ENCODE data around the gene FBXO48. TPM values are rescaled to one million over a fixed set of nuclear protein-coding genes. Genes with fewer than 3 reads are reported as not detected.
"Not testable (repeated sequence)": the region's sequence is repeated elsewhere in the genome, so short reads cannot be mapped to it uniquely, and the experiment has no call there.

Gene FBXO48
- total and polyA plus RNA-seq, 2 donors (not counting 1 experiment from before 2014, with no cell fraction given) = 0.33 to 0.65 TPM

DNA sequence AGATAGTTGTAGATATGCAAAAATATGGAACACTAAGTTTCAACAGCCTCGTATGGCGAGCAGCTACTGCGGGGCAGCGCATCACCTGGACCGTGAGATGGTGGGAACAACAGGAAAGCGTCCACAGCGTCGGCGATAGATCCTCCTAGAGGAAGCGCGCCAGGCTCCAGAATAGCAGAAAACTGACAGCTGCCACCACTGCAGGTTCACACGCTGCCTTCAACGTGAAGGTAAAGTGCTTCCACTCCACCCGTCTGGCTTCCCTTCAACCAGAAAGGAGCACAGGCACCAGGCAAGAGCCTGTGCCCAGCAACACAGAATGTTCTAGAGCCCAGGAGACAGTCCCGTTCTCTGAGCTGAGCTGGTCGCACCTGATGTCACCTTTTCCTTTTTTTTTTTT lies 20.0 kb downstream of the FBXO48 start:
- H3K27me3 ChIP-seq (ENCODE audit: control insufficient read depth, insufficient read depth, low read length) = peaks cover 3% of the 10 kb centered on the region
- no peaks in the 10 kb centered on the region for H3K9me3 ChIP-seq (ENCODE audit: control insufficient read depth, insufficient read depth, low read depth, low read length)
- no peaks in the 10 kb centered on the region for H3K36me3 ChIP-seq (ENCODE audit: control insufficient read depth, insufficient read depth, low read length)
- no peaks in the 10 kb centered on the region for H4K20me1 ChIP-seq (ENCODE audit: control insufficient read depth, extremely low read depth, insufficient read depth, low read length)
- no peak overlapping the region for H2AFZ ChIP-seq (ENCODE audit: low read length)
- no peak overlapping the region for H3K27ac ChIP-seq (ENCODE audit: insufficient read depth, low read length)
- H3K4me3 ChIP-seq (replicated peaks in 1 of 4; ENCODE audit: control extremely low read depth in 1 of 4, insufficient read depth in 1 of 4, low read depth in 3 of 4, low read length in 4 of 4) = no peak overlapping the region
- no peak overlapping the region for H3K4me2 ChIP-seq (ENCODE audit: extremely low read depth, insufficient read depth, low read length)
- TF ChIP-seq, protein P1, sequence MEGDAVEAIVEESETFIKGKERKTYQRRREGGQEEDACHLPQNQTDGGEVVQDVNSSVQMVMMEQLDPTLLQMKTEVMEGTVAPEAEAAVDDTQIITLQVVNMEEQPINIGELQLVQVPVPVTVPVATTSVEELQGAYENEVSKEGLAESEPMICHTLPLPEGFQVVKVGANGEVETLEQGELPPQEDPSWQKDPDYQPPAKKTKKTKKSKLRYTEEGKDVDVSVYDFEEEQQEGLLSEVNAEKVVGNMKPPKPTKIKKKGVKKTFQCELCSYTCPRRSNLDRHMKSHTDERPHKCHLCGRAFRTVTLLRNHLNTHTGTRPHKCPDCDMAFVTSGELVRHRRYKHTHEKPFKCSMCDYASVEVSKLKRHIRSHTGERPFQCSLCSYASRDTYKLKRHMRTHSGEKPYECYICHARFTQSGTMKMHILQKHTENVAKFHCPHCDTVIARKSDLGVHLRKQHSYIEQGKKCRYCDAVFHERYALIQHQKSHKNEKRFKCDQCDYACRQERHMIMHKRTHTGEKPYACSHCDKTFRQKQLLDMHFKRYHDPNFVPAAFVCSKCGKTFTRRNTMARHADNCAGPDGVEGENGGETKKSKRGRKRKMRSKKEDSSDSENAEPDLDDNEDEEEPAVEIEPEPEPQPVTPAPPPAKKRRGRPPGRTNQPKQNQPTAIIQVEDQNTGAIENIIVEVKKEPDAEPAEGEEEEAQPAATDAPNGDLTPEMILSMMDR (conservative IDR thresholded peaks at IDR 0.05 in 1 of 2, IDR thresholded peaks at IDR 0.05 in 1 of 2; ENCODE audit: low read depth in 1 of 2, low read length in 2 of 2) = no peak
- TF ChIP-seq EZH2 (IDR thresholded peaks at IDR 0.05; ENCODE audit: low read length, missing control alignments) = no peak
- H3K79me2 ChIP-seq (ENCODE audit: control insufficient read depth, insufficient read depth, low read length) = no peaks in the 10 kb centered on the region
- H3K9ac ChIP-seq (ENCODE audit: insufficient read depth, low read length) = no peak overlapping the region
- no peaks in the 10 kb centered on the region for H3K4me1 ChIP-seq (ENCODE audit: control insufficient read depth, extremely low read depth, insufficient read depth, low read length)
- DNase-seq (ENCODE audit: low read depth in 2 of 2) = no peak

GRCh38 chr2:68446425-68446824 lies 20.7 kb downstream of the FBXO48 start:
- not testable (repeated sequence) for H4K20me1 ChIP-seq (ENCODE audit: control insufficient read depth, extremely low read depth, insufficient read depth, low read length)

GRCh38 chr2:68441994-68442322 lies 25.1 kb downstream of the FBXO48 start:
- no peaks in the 10 kb centered on the region for H3K79me2 ChIP-seq (ENCODE audit: control insufficient read depth, insufficient read depth, low read length)
- peaks cover under 1% of the 10 kb centered on the region for H3K27me3 ChIP-seq (ENCODE audit: control insufficient read depth, insufficient read depth, low read length)
- H3K36me3 ChIP-seq (ENCODE audit: control insufficient read depth, insufficient read depth, low read length) = no peaks in the 10 kb centered on the region
- H3K27ac ChIP-seq (ENCODE audit: insufficient read depth, low read length) = no peak overlapping the region
- no peak for DNase-seq (ENCODE audit: low read depth in 2 of 2)
- no peak for TF ChIP-seq EZH2 (IDR thresholded peaks at IDR 0.05; ENCODE audit: low read length, missing control alignments)
- TF ChIP-seq, protein P1 (conservative IDR thresholded peaks at IDR 0.05 in 1 of 2, IDR thresholded peaks at IDR 0.05 in 1 of 2; ENCODE audit: low read depth in 1 of 2, low read length in 2 of 2) = no peak
- no peak overlapping the region for H3K4me2 ChIP-seq (ENCODE audit: extremely low read depth, insufficient read depth, low read length)
- H3K9ac ChIP-seq (ENCODE audit: insufficient read depth, low read length) = no peak overlapping the region
- no peaks in the 10 kb centered on the region for H3K4me1 ChIP-seq (ENCODE audit: control insufficient read depth, extremely low read depth, insufficient read depth, low read length)
- H4K20me1 ChIP-seq (ENCODE audit: control insufficient read depth, extremely low read depth, insufficient read depth, low read length) = no peaks in the 10 kb centered on the region
- no peak overlapping the region for H3K4me3 ChIP-seq (replicated peaks in 1 of 4; ENCODE audit: control extremely low read depth in 1 of 4, insufficient read depth in 1 of 4, low read depth in 3 of 4, low read length in 4 of 4)
- no peak overlapping the region for H2AFZ ChIP-seq (ENCODE audit: low read length)
- no peaks in the 10 kb centered on the region for H3K9me3 ChIP-seq (ENCODE audit: control insufficient read depth, insufficient read depth, low read depth, low read length)

More at GRCh38 chr2:68446425-68446824, 20.7 kb downstream of the FBXO48 start:
- H3K27me3 ChIP-seq (ENCODE audit: control insufficient read depth, insufficient read depth, low read length); H3K79me2 ChIP-seq (ENCODE audit: control insufficient read depth, insufficient read depth, low read length); DNase-seq (ENCODE audit: low read depth in 2 of 2); H3K9me3 ChIP-seq (ENCODE audit: control insufficient read depth, insufficient read depth, low read depth, low read length); H3K4me3 ChIP-seq (replicated peaks in 1 of 4; ENCODE audit: control extremely low read depth in 1 of 4, insufficient read depth in 1 of 4, low read depth in 3 of 4, low read length in 4 of 4); H3K9ac ChIP-seq (ENCODE audit: insufficient read depth, low read length); H3K36me3 ChIP-seq (ENCODE audit: control insufficient read depth, insufficient read depth, low read length); H3K27ac ChIP-seq (ENCODE audit: insufficient read depth, low read length); H3K4me1 ChIP-seq (ENCODE audit: control insufficient read depth, extremely low read depth, insufficient read depth, low read length); H2AFZ ChIP-seq (ENCODE audit: low read length); H3K4me2 ChIP-seq (ENCODE audit: extremely low read depth, insufficient read depth, low read length): not testable (repeated sequence)

All from fibroblast of lung (primary cell).